Ascending aorta (tissue), 2 donors: ENCODE measurements around the gene LCA5L. TPM values are rescaled to one million over a fixed set of nuclear protein-coding genes. Genes with fewer than 3 reads are reported as not detected.

Experiments used
- DNase-seq, 2 donors: peaks; one replicate each; pipeline ENCODE4 v3.0.0-alpha.2; 2019; ENCODE audit warnings: low spot score in 2 of 2
- H3K27ac ChIP-seq, 2 donors: fragments of 200-600 bp; sonication (generic); one replicate each; pipeline ENCODE4 v1.5.1; 2016 to 2017; ENCODE audit warnings: mild to moderate bottlenecking in 1 of 2
- H3K27me3 ChIP-seq: fragments of 200-600 bp; sonication (generic); one replicate; pipeline ENCODE4 v1.5.1; 2017
- H3K36me3 ChIP-seq, 2 donors: fragments of 200-600 bp; sonication (generic); one replicate each; pipeline ENCODE4 v1.5.1; 2016
- H3K4me1 ChIP-seq, 2 donors: fragments of 200-600 bp; sonication (generic); one replicate each; pipeline ENCODE4 v1.5.1; 2016 to 2017; ENCODE audit warnings: mild to moderate bottlenecking in 1 of 2
- H3K4me3 ChIP-seq, 2 donors: fragments of 200-600 bp; sonication (generic); one replicate each; pipeline ENCODE4 v1.5.1; 2016 to 2017; ENCODE audit warnings: mild to moderate bottlenecking in 1 of 2
- H3K9me3 ChIP-seq, 2 donors: fragments of 200-600 bp; sonication (generic); one replicate each; pipeline ENCODE4 v1.5.1; 2016
- CTCF ChIP-seq, 3 experiments: fragments of 200-600 bp in 2 of 3; fragments of 450-650 bp in 1 of 3; sonication (generic) in 2 of 3; IDR thresholded peaks; one replicate each; pipeline ENCODE4 v1.5.1; 2016 to 2019; ENCODE audit warnings: antibody characterized with exemption in 3 of 3, mild to moderate bottlenecking in 1 of 3, moderate library complexity in 1 of 3
- intact Hi-C: fragments of 100-400 bp; cut with DNase I; formaldehyde crosslinking; loops from one replicate; pipeline ENCODE4 v1.15.1; 2023
- total RNA-seq: library from RNA; depleted of rRNA; stranded (reverse); fragments of >200 nt; gene quantifications from one replicate; pipeline ENCODE4 v1.1.0, GENCODE V29; 2016

Gene LCA5L
- total RNA-seq, 1 donor from 2014 or later = not detected

DNA sequence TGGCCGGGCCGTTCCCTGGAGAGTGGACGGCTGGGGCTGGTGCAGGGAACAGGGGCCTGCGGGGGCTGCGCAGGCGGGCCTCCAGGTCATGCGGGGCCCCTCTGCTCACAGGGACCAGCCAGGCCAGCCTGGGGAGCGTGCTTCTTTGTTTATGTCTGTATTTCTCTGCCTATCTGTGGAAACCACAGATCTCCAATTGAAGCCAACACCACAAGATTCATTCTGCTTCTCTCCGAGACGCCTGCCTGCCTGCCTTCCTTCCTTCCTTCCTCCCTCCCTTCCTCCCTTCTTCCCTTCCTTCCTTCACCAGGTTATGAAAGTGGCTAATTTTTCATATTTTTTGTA is 56.8 kb downstream of the LCA5L start:
- DNase-seq = no peak
- Histone ChIP-seq H3K27ac (no peak overlapping the region), H3K4me1 (peaks cover 4 to 33% of the 10 kb centered on the region in 2 donors), H3K4me3 (peak overlapping the region; percentile 51 to 61), H3K27me3 (no peaks in the 10 kb centered on the region), H3K36me3 (peaks cover 24 to 30% of the 10 kb centered on the region in 2 donors), H3K9me3 (no peaks in the 10 kb centered on the region)
- intact Hi-C loops = loop anchor here (1.0 to 10.0 kb wide), 4 partner anchors 40 to 204 kb away; partner anchors contain the start of genes LCA5L and PSMG1
- TF ChIP-seq CTCF (IDR thresholded peaks at IDR 0.05) = no peak

DNA sequence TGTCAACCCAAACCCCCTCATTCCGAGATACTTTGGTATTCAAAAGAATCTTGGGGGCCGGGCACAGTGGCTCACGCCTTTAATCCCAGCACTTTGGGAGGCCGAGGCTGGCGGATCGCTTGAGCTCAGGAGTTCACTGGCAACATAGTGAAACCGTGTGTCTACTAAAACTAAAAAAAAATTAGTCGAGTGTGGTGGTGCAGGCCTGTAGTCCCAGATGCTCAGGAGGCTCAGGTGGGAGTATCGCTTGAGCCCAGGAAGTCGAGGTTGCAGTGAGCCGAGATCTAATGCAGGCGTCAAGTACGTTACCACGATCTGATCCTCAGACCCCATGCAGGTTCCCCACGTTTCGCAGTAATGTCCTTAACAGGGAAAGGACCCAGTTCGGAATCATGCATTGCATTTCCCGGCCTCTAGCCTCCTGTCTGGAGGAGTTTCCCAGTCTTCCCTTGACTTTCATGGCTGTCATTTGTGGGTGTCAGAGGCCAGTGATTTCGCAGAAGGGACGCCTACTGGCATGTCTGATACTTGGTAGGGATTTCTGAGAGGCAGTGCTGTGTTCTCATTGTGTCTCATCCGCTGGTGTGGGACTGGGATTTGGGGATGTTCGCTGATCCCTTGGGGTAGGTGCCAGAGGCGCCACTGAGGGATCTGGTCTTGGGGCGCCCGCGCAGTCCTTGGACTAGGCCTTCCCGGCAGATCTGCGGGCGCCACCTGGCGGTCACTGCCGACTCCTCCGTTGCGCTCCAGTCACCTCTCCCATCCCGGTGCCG is 57.4 kb downstream of the LCA5L start:
- Histone ChIP-seq H3K36me3 (peaks cover 19 to 24% of the 10 kb centered on the region in 2 donors), H3K27me3 (no peaks in the 10 kb centered on the region), H3K4me1 (peaks cover 4 to 33% of the 10 kb centered on the region in 2 donors), H3K27ac (peak overlapping the region; percentile 43 to 61), H3K9me3 (no peaks in the 10 kb centered on the region), H3K4me3 (peak overlapping the region; percentile 51 to 61)
- intact Hi-C loops = loop anchor here (1.0 to 10.0 kb wide), 4 partner anchors 40 to 203 kb away; partner anchors contain the start of genes LCA5L and PSMG1
- TF ChIP-seq CTCF (IDR thresholded peaks at IDR 0.05) = peak; percentile 85 to 93 (median 92)
- peak; percentile 35 to 94 for DNase-seq

DNA sequence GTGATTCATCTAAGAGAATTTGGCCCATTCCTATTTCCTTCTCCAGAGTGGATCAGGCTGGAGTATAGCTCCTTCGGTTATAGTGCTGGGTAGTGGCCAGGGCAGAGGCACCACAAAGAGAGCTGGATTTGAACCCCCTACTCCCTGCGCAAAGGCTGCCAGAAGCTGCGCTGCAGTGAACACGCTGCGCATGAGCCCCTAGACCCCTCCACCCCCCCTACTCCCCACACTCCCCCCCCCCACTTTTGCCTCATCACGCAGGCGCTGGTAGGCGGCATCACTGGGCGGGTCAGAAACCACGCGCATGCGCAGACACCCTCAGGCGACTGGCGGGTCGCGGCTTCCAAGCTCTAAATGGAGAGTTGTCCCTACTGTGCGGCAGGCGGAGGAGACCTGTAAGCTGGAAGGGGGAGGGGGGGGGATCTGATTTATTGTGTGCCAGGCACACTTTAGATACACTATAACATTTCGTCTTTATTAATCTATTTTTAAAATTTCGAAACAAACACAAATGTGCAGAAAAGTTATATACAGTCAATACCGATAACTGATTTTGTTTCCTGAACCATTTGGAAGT is 58.0 kb downstream of the LCA5L start:
- H3K4me1 ChIP-seq = peaks cover 4 to 33% of the 10 kb centered on the region in 2 donors
- no peaks in the 10 kb centered on the region for H3K27me3 ChIP-seq
- H3K9me3 ChIP-seq = no peaks in the 10 kb centered on the region
- H3K4me3 ChIP-seq = peak overlapping the region; percentile 51 to 61
- H3K36me3 ChIP-seq = peaks cover 12 to 18% of the 10 kb centered on the region in 2 donors
- intact Hi-C loops = loop anchor here (1.0 to 10.0 kb wide), 4 partner anchors 39 to 203 kb away; partner anchors contain the start of genes LCA5L and PSMG1
- peak; percentile 28 to 94 for DNase-seq
- no peak for TF ChIP-seq CTCF (IDR thresholded peaks at IDR 0.05)
- H3K27ac ChIP-seq = peak overlapping the region; percentile 43 to 61

DNA sequence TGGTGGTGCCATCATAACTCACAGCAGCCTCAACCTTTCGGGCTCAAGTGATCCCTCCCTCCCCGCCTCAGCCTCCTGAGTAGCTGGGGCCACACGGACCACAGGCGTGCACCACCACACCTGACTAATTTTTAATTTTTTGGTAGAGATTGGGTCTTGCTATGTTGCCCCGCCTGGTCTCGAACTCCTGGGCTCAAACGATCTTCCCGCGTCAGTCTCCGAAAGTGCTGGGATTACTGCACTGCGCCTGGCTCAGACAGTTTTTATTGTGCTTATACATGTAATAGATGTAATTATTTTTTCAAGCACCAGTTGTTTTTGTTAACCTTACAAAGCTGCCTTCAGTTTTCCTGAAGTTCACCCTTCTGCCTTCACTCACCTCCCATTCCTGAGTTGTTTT is 58.7 kb downstream of the LCA5L start:
- intact Hi-C loops = loop anchor here (10.0 kb wide), 1 partner anchor 202 kb away; the partner anchor contains the start of gene PSMG1

GRCh38 chr21:39386194-39386593 is 59.4 kb downstream of the LCA5L start:
- H3K27ac ChIP-seq = peak overlapping the region; percentile 36 to 42

More for the DNA sequence above, 58.7 kb downstream of the LCA5L start:
- H3K4me1 ChIP-seq = peaks cover 4 to 33% of the 10 kb centered on the region in 2 donors
- no peak for DNase-seq
- peaks cover 5 to 11% of the 10 kb centered on the region in 2 donors for H3K36me3 ChIP-seq
- H3K27ac ChIP-seq = peak overlapping the region; percentile 43 to 61
- H3K27me3 ChIP-seq = no peaks in the 10 kb centered on the region
- peak overlapping the region in 1 of 2 donors; percentile 61 for H3K4me3 ChIP-seq
- H3K9me3 ChIP-seq = no peaks in the 10 kb centered on the region
- no peak for TF ChIP-seq CTCF (IDR thresholded peaks at IDR 0.05)

More at GRCh38 chr21:39386194-39386593, 59.4 kb downstream of the LCA5L start:
- Histone ChIP-seq H3K4me3 (peak overlapping the region; percentile 46 to 56), H3K36me3 (peaks cover 0 to 4% of the 10 kb centered on the region in 2 donors), H3K27me3 (no peaks in the 10 kb centered on the region), H3K4me1 (peaks cover 4 to 35% of the 10 kb centered on the region in 2 donors), H3K9me3 (no peaks in the 10 kb centered on the region)
- no peak for DNase-seq
- intact Hi-C loops = loop anchor here (10.0 kb wide), 1 partner anchor 201 kb away; the partner anchor contains the start of gene PSMG1
- TF ChIP-seq CTCF (IDR thresholded peaks at IDR 0.05) = no peak
